ENCODE measurements around the gene ADGRA1. TPM values are rescaled to one million over a fixed set of nuclear protein-coding genes. Genes with fewer than 3 reads are reported as not detected.

The ADGRA1 gene
- total RNA-seq, 2 donors from 2014 or later, result not detected

- Mint-ChIP-seq H3K27me3 (ENCODE audit: low read depth) (peaks cover 15% of the 10 kb centered on the region), H3K4me1 (ENCODE audit: low read depth) (no peaks in the 10 kb centered on the region), H3K9me3 (no peaks in the 10 kb centered on the region), H3K4me3 (no peak overlapping the region), H3K36me3 (ENCODE audit: insufficient read depth in 2 of 2) (no peaks in the 10 kb centered on the region), H3K27ac (no peak overlapping the region)
- ATAC-seq (replicated peaks in 1 of 2) (no peak), DNase-seq (no peak)
These were observed 1.5 kb upstream of the ADGRA1 start for GRCh38 chr10:133086247-133086646.

- H3K36me3 Mint-ChIP-seq (ENCODE audit: insufficient read depth in 2 of 2), result no peaks in the 10 kb centered on the region
- H3K27me3 Mint-ChIP-seq (ENCODE audit: low read depth), result peaks cover 18% of the 10 kb centered on the region
- H3K9me3 Mint-ChIP-seq, result no peaks in the 10 kb centered on the region
These were observed 562 bp upstream of the ADGRA1 start for GRCh38 chr10:133087045-133087678.

GRCh38 chr10:133088179-133088955 lies 643 bp downstream of the ADGRA1 start:
- no peaks in the 10 kb centered on the region for H3K4me1 Mint-ChIP-seq (ENCODE audit: low read depth)
- H3K36me3 Mint-ChIP-seq (ENCODE audit: insufficient read depth in 2 of 2), result no peaks in the 10 kb centered on the region
- H3K9me3 Mint-ChIP-seq, result no peaks in the 10 kb centered on the region
- ATAC-seq (replicated peaks in 1 of 2), result no peak
- DNase-seq, result no peak
- peaks cover 18% of the 10 kb centered on the region for H3K27me3 Mint-ChIP-seq (ENCODE audit: low read depth)
- no peak overlapping the region for H3K27ac Mint-ChIP-seq
- H3K4me3 Mint-ChIP-seq, result no peak overlapping the region

More at GRCh38 chr10:133087045-133087678, 562 bp upstream of the ADGRA1 start:
- peak overlapping the region in 1 of 2 donors; percentile 32 for H3K4me3 Mint-ChIP-seq
- no peak overlapping the region for H3K27ac Mint-ChIP-seq
- ATAC-seq (replicated peaks in 1 of 2) (no peak), DNase-seq (no peak)
- H3K4me1 Mint-ChIP-seq (ENCODE audit: low read depth), result no peaks in the 10 kb centered on the region

- no peak for ATAC-seq (replicated peaks in 1 of 2)
- Mint-ChIP-seq H3K27me3 (ENCODE audit: low read depth) (peaks cover 18% of the 10 kb centered on the region), H3K4me3 (no peak overlapping the region), H3K27ac (no peak overlapping the region), H3K36me3 (ENCODE audit: insufficient read depth in 2 of 2) (no peaks in the 10 kb centered on the region), H3K9me3 (no peaks in the 10 kb centered on the region), H3K4me1 (ENCODE audit: low read depth) (no peaks in the 10 kb centered on the region)
- DNase-seq, result no peak
These were observed 1.5 kb downstream of the ADGRA1 start for GRCh38 chr10:133088956-133089800.

GRCh38 chr10:133090101-133090500 lies 2.4 kb downstream of the ADGRA1 start:
- DNase-seq (no peak), ATAC-seq (replicated peaks in 1 of 2) (no peak)
- no peak overlapping the region for H3K27ac Mint-ChIP-seq
- H3K4me1 Mint-ChIP-seq (ENCODE audit: low read depth), result no peaks in the 10 kb centered on the region
- H3K36me3 Mint-ChIP-seq (ENCODE audit: insufficient read depth in 2 of 2), result no peaks in the 10 kb centered on the region
- no peaks in the 10 kb centered on the region for H3K9me3 Mint-ChIP-seq
- no peak overlapping the region for H3K4me3 Mint-ChIP-seq
- peaks cover 18% of the 10 kb centered on the region for H3K27me3 Mint-ChIP-seq (ENCODE audit: low read depth)

GRCh38 chr10:133090654-133091053 lies 2.9 kb downstream of the ADGRA1 start:
- Mint-ChIP-seq H3K9me3 (no peaks in the 10 kb centered on the region), H3K27ac (no peak overlapping the region), H3K36me3 (ENCODE audit: insufficient read depth in 2 of 2) (no peaks in the 10 kb centered on the region), H3K4me1 (ENCODE audit: low read depth) (no peaks in the 10 kb centered on the region), H3K27me3 (ENCODE audit: low read depth) (peaks cover 18% of the 10 kb centered on the region), H3K4me3 (no peak overlapping the region)
- DNase-seq (no peak), ATAC-seq (replicated peaks in 1 of 2) (no peak)

- no peaks in the 10 kb centered on the region for H3K4me1 Mint-ChIP-seq (ENCODE audit: low read depth)
- no peaks in the 10 kb centered on the region for H3K36me3 Mint-ChIP-seq (ENCODE audit: insufficient read depth in 2 of 2)
- H3K9me3 Mint-ChIP-seq, result no peaks in the 10 kb centered on the region
- ATAC-seq (replicated peaks in 1 of 2) (no peak), DNase-seq (no peak)
- H3K27me3 Mint-ChIP-seq (ENCODE audit: low read depth), result peaks cover 18% of the 10 kb centered on the region
- no peak overlapping the region for H3K4me3 Mint-ChIP-seq
- H3K27ac Mint-ChIP-seq, result no peak overlapping the region
These were observed 3.6 kb downstream of the ADGRA1 start for GRCh38 chr10:133091316-133091715.

GRCh38 chr10:133093291-133093690 lies 5.6 kb downstream of the ADGRA1 start:
- no peak for DNase-seq
- Mint-ChIP-seq H3K4me1 (ENCODE audit: low read depth) (no peaks in the 10 kb centered on the region), H3K27me3 (ENCODE audit: low read depth) (peaks cover 6% of the 10 kb centered on the region), H3K4me3 (no peak overlapping the region), H3K36me3 (ENCODE audit: insufficient read depth in 2 of 2) (no peaks in the 10 kb centered on the region), H3K27ac (no peak overlapping the region), H3K9me3 (no peaks in the 10 kb centered on the region)
- ATAC-seq (replicated peaks in 1 of 2), result no peak

GRCh38 chr10:133094286-133094685 lies 6.6 kb downstream of the ADGRA1 start:
- peaks cover 6% of the 10 kb centered on the region for H3K27me3 Mint-ChIP-seq (ENCODE audit: low read depth)
- ATAC-seq (replicated peaks in 1 of 2) (no peak), DNase-seq (no peak)
- no peaks in the 10 kb centered on the region for H3K4me1 Mint-ChIP-seq (ENCODE audit: low read depth)
- H3K9me3 Mint-ChIP-seq, result no peaks in the 10 kb centered on the region
- no peaks in the 10 kb centered on the region for H3K36me3 Mint-ChIP-seq (ENCODE audit: insufficient read depth in 2 of 2)
- H3K27ac Mint-ChIP-seq, result no peak overlapping the region
- H3K4me3 Mint-ChIP-seq, result no peak overlapping the region

- ATAC-seq (replicated peaks in 1 of 2), result no peak
These were observed 7.1 kb downstream of the ADGRA1 start for GRCh38 chr10:133094866-133095265.

GRCh38 chr10:133095586-133095985 lies 7.9 kb downstream of the ADGRA1 start:
- DNase-seq (no peak), ATAC-seq (replicated peaks in 1 of 2) (no peak)
- H3K36me3 Mint-ChIP-seq (ENCODE audit: insufficient read depth in 2 of 2), result no peaks in the 10 kb centered on the region
- H3K27me3 Mint-ChIP-seq (ENCODE audit: low read depth), result peaks cover 6% of the 10 kb centered on the region
- no peak overlapping the region for H3K4me3 Mint-ChIP-seq
- H3K9me3 Mint-ChIP-seq, result no peaks in the 10 kb centered on the region
- H3K27ac Mint-ChIP-seq, result no peak overlapping the region
- no peaks in the 10 kb centered on the region for H3K4me1 Mint-ChIP-seq (ENCODE audit: low read depth)

More at GRCh38 chr10:133094866-133095265, 7.1 kb downstream of the ADGRA1 start:
- Mint-ChIP-seq H3K27me3 (ENCODE audit: low read depth) (peaks cover 6% of the 10 kb centered on the region), H3K9me3 (no peaks in the 10 kb centered on the region), H3K27ac (no peak overlapping the region), H3K4me1 (ENCODE audit: low read depth) (no peaks in the 10 kb centered on the region), H3K36me3 (ENCODE audit: insufficient read depth in 2 of 2) (no peaks in the 10 kb centered on the region), H3K4me3 (no peak overlapping the region)
- DNase-seq, result no peak

- no peaks in the 10 kb centered on the region for H3K36me3 Mint-ChIP-seq (ENCODE audit: insufficient read depth in 2 of 2)
- peak; percentile 8 to 28 for DNase-seq
These were observed 9.0 kb downstream of the ADGRA1 start for GRCh38 chr10:133096616-133097269.

GRCh38 chr10:133097418-133097817 lies 9.7 kb downstream of the ADGRA1 start:
- Mint-ChIP-seq H3K4me3 (no peak overlapping the region), H3K9me3 (no peaks in the 10 kb centered on the region), H3K27ac (no peak overlapping the region), H3K27me3 (ENCODE audit: low read depth) (peaks cover 10% of the 10 kb centered on the region), H3K36me3 (ENCODE audit: insufficient read depth in 2 of 2) (no peaks in the 10 kb centered on the region), H3K4me1 (ENCODE audit: low read depth) (no peaks in the 10 kb centered on the region)
- no peak for ATAC-seq (replicated peaks in 1 of 2)
- no peak for DNase-seq

More at GRCh38 chr10:133096616-133097269, 9.0 kb downstream of the ADGRA1 start:
- Mint-ChIP-seq H3K4me1 (ENCODE audit: low read depth) (no peaks in the 10 kb centered on the region), H3K27ac (no peak overlapping the region), H3K9me3 (no peaks in the 10 kb centered on the region), H3K27me3 (ENCODE audit: low read depth) (peaks cover 7% of the 10 kb centered on the region), H3K4me3 (no peak overlapping the region)
- no peak for ATAC-seq (replicated peaks in 1 of 2)

Measured in activated T-cell treated with anti-CD3 and anti-CD28 coated beads, Interleukin-2, amount 50 U/mL, for 72 hours (primary cell).